Left lung (tissue), 10 donors: ENCODE data around the gene ANGPTL5. TPM values are rescaled to one million over a fixed set of nuclear protein-coding genes. Genes with fewer than 3 reads are reported as not detected.

Experiments
- ATAC-seq: fragments of 200-7000 bp; cut with Tn5 transposase; one replicate; pipeline ENCODE4 v1.9.1; 2020; ENCODE audit warnings: moderate library complexity
- DNase-seq, 4 donors: peaks; one replicate each; pipeline ENCODE4 v3.0.0-alpha.2; 2013 to 2020
- H3K27ac ChIP-seq, 2 donors: fragments of 200-600 bp; sonication (generic) in 1 of 2; one replicate each; pipeline versions ENCODE4 v1.5.0 to v1.8.0; 2020 to 2021
- H3K27me3 ChIP-seq, 2 donors: fragments of 200-600 bp; sonication (generic) in 1 of 2; one replicate each; pipeline versions ENCODE4 v1.5.0 to v1.8.0; 2020 to 2021
- H3K36me3 ChIP-seq, 2 donors: fragments of 200-600 bp; sonication (generic) in 1 of 2; one replicate each; pipeline versions ENCODE4 v1.5.0 to v1.8.0; 2020 to 2021
- H3K4me1 ChIP-seq, 2 donors: fragments of 200-600 bp; one replicate each; pipeline ENCODE4 v1.8.0; 2021
- H3K4me3 ChIP-seq, 2 donors: fragments of 200-600 bp; sonication (generic) in 1 of 2; one replicate each; pipeline versions ENCODE4 v1.5.0 to v1.8.0; 2020 to 2021; ENCODE audit warnings: mild to moderate bottlenecking in 1 of 2
- H3K9me3 ChIP-seq, 2 donors: fragments of 200-600 bp; sonication (generic) in 1 of 2; one replicate each; pipeline versions ENCODE4 v1.5.0 to v1.8.0; 2020 to 2021
- CTCF ChIP-seq, 2 donors: fragments of 200-600 bp; sonication (generic) in 1 of 2; IDR thresholded peaks; one replicate each; pipeline versions ENCODE4 v1.5.0 to v1.8.0; 2021; ENCODE audit warnings: antibody characterized with exemption in 2 of 2
- intact Hi-C, 2 donors: fragments of 100-400 bp; cut with DNase I; formaldehyde crosslinking; loops; one replicate each; pipeline versions ENCODE4 v1.11.2 to v1.14.2; 2022
- polyA plus RNA-seq, 6 donors: library from polyadenylated mRNA; unstranded; fragments of 120-200 nt; gene quantifications; one replicate each; pipeline ENCODE4 v1.2.1, GENCODE V29; 2013; ENCODE audit not compliant: insufficient read length in 6 of 6
- total RNA-seq, 2 donors: library from RNA; stranded (reverse); fragmentation: NEBNext Ultra II Directional; extraction: Animal tissue kit (Norgen Biotek cat#: 25700); gene quantifications; one replicate each; pipeline ENCODE4 v1.2.1, GENCODE V29; 2021
- donor health status: DM: no; HTN: yes; CAD: no.
- donor health status: DM: no; HTN: no; CAD: no.

ANGPTL5 gene
- total and polyA plus RNA-seq, 8 donors: 0.08 to 0.34 (median 0.14) TPM; not detected in 4

DNA sequence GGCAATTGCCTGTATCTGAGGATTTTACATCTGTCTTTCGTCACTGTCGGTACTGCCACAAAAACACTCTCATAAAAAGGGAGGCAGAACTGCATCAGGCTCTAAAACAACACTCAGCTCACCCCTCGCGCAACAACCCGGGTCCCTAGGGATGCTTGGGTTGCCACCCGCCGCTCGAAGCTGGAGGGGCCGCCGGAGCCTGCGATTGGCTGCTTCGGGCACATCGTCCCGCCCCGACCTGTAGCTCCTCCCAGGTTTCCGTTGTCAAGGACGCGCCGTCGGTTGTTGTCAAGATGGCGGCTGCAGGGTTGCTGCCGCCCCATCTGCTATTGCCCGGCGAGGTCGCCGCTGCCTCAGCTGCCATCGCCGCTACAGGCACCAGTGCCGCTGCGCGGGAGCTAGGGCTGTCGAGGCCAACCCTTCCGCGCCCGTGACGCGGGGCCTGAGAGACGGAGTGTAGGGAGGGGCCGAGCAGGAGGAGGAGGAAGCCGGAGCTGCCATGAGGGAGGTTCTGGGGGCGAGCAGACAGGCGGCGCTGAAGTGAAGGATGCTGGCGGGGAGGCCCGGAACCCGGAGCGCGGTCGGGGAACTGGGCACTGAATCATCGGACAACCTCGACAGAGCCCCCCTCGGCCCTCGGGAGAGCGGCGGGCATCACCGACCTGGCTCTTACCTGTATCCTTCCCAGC, 1.4 kb downstream of the ANGPTL5 start, which contains the start of gene CEP126:
Gene CEP126 (plus strand): TSS at position 273 of the 689 bp plus-strand sequence. CDS start 275 bp downstream, at position 548.
- no peak for TF ChIP-seq CTCF (IDR thresholded peaks at IDR 0.05)
- H3K36me3 ChIP-seq: no peaks in the 10 kb centered on the region
- peak within 1 kb of the TSS; percentile 80 to 88 for H3K27ac ChIP-seq
- H3K9me3 ChIP-seq: no peaks in the 10 kb centered on the region
- intact Hi-C loops: no loop called here
- H3K27me3 ChIP-seq: no peaks in the 10 kb centered on the region
- H3K4me3 ChIP-seq: peak within 1 kb of the TSS; percentile 60 to 65
- peaks cover 0 to 9% of the 10 kb centered on the region in 2 donors for H3K4me1 ChIP-seq
- peak; percentile 93 to 98 (median 95) for DNase-seq
- peak; percentile 99 for ATAC-seq

DNA sequence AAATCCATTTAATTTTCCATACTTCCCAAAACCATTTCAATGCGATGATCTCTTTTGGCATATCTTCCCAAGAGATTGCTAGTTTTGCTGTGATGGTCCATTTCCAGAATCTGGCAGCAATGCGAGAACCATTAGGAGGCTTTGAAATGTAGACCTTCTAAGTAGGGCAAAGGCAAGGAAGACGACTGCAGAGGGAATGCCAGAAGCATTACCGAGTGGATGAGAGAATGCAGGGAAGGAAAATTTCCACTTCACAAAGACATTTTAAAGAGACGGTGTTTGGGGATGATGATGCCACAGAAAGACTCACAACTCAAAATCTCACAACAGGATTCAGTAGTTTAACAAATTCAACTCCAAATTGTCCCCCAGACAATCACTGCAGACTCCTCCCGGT, 2.0 kb downstream of the ANGPTL5 start:
- ATAC-seq: peak; percentile 3
- peak overlapping the region; percentile 80 to 88 for H3K27ac ChIP-seq
- DNase-seq: peak in 2 of 4 donors; percentile 59 to 65

GRCh38 chr11:101913656-101914055, 2.7 kb downstream of the ANGPTL5 start:
- ATAC-seq: no peak
- H3K9me3 ChIP-seq: no peaks in the 10 kb centered on the region
- peaks cover 0 to 9% of the 10 kb centered on the region in 2 donors for H3K4me1 ChIP-seq
- TF ChIP-seq CTCF (IDR thresholded peaks at IDR 0.05): no peak
- H3K36me3 ChIP-seq: no peaks in the 10 kb centered on the region
- H3K4me3 ChIP-seq: no peak overlapping the region
- intact Hi-C loops: no loop called here
- no peak for DNase-seq
- no peaks in the 10 kb centered on the region for H3K27me3 ChIP-seq
- peak overlapping the region in 1 of 2 donors; percentile 88 for H3K27ac ChIP-seq

More for the DNA sequence above, 2.0 kb downstream of the ANGPTL5 start:
- no peaks in the 10 kb centered on the region for H3K27me3 ChIP-seq
- peaks cover 0 to 9% of the 10 kb centered on the region in 2 donors for H3K4me1 ChIP-seq
- no peaks in the 10 kb centered on the region for H3K36me3 ChIP-seq
- intact Hi-C loops: no loop called here
- TF ChIP-seq CTCF (IDR thresholded peaks at IDR 0.05): no peak
- peak overlapping the region; percentile 60 to 65 for H3K4me3 ChIP-seq
- H3K9me3 ChIP-seq: no peaks in the 10 kb centered on the region

DNA sequence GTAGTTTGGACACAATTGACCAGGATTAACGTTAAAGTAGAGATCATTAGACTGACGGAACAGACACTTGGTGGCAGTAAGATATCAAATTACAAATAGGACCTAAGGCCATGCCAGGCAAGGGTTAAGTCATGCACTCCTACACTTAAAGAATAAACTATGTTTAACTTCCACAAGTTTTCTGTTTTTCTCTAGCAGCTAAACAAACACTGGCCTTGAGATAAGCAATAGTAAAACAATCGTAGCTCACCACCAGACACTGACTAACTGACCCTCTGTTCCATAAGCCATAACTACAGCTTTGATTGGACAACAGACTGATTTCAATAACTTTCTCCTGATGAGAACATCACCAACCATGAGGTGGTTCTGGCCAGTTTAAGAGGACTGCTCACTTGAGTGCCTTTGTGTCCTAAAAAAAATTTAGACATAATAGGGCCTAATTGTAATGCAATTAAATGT, 3.5 kb downstream of the ANGPTL5 start:
- no peak for DNase-seq
- intact Hi-C loops: no loop called here
- no peak overlapping the region for H3K27ac ChIP-seq
- H3K9me3 ChIP-seq: no peaks in the 10 kb centered on the region
- H3K4me3 ChIP-seq: no peak overlapping the region
- TF ChIP-seq CTCF (IDR thresholded peaks at IDR 0.05): no peak
- H3K27me3 ChIP-seq: no peaks in the 10 kb centered on the region
- H3K4me1 ChIP-seq: peaks cover 0 to 9% of the 10 kb centered on the region in 2 donors
- no peak for ATAC-seq
- no peaks in the 10 kb centered on the region for H3K36me3 ChIP-seq

DNA sequence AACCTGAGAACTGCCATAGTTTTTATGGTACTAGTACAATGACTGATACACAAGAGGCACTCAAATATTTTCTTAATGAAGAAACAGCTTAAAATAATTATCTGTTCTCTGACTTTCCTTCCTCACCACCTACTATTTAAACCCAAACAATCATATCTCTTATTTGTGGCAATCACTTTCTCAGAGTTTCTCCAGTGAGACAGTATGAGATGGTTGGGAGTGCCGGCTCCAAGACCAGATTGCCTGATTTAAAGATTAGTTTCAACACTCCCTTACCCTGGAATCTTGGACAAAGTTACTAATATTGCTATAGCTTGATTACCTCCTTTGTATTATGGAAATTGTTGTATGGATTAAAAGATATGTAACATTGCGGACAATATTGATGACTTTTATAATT, 7.2 kb downstream of the ANGPTL5 start:
- Histone ChIP-seq H3K9me3 (no peaks in the 10 kb centered on the region), H3K27me3 (no peaks in the 10 kb centered on the region), H3K36me3 (no peaks in the 10 kb centered on the region), H3K4me1 (no peaks in the 10 kb centered on the region), H3K4me3 (no peak overlapping the region), H3K27ac (no peak overlapping the region)
- intact Hi-C loops: no loop called here
- no peak for TF ChIP-seq CTCF (IDR thresholded peaks at IDR 0.05)
- DNase-seq (no peak), ATAC-seq (no peak)
